Upper lobe of right lung (tissue), 1 donor: ENCODE measurements around the gene MLLT3. TPM values are rescaled to one million over a fixed set of nuclear protein-coding genes. Genes with fewer than 3 reads are reported as not detected.

Experiments used
- ATAC-seq: fragments of 200-7000 bp; cut with Tn5 transposase; one replicate; pipeline ENCODE4 v1.9.1; 2020; ENCODE audit warnings: mild to moderate bottlenecking, moderate library complexity
- DNase-seq: peaks from one replicate; pipeline ENCODE4 v3.0.0-alpha.2; 2020
- H3K27ac ChIP-seq: fragments of 200-600 bp; one replicate; pipeline ENCODE4 v1.8.0; 2022
- H3K27me3 ChIP-seq: fragments of 200-600 bp; one replicate; pipeline ENCODE4 v1.8.0; 2022; ENCODE audit warnings: mild to moderate bottlenecking
- H3K36me3 ChIP-seq: fragments of 200-600 bp; one replicate; pipeline ENCODE4 v1.8.0; 2022
- H3K4me1 ChIP-seq: fragments of 200-600 bp; one replicate; pipeline ENCODE4 v1.8.0; 2022
- H3K4me3 ChIP-seq: fragments of 200-600 bp; one replicate; pipeline ENCODE4 v1.8.0; 2022; ENCODE audit warnings: mild to moderate bottlenecking
- H3K9me3 ChIP-seq: fragments of 200-600 bp; one replicate; pipeline ENCODE4 v1.8.0; 2022
- intact Hi-C: fragments of 100-400 bp; cut with DNase I; formaldehyde crosslinking; loops from one replicate; pipeline ENCODE4 v1.11.0; 2022
- total RNA-seq: library from RNA; stranded (reverse); fragmentation: NEBNext Ultra II Directional; extraction: Animal tissue kit (Norgen Biotek cat#: 25700); gene quantifications from one replicate; pipeline ENCODE4 v1.2.1, GENCODE V29; 2021
- TF ChIP-seq, protein P1 (sequence below): fragments of 200-600 bp; IDR thresholded peaks from one replicate; pipeline ENCODE4 v1.8.0; 2022; ENCODE audit warnings: antibody characterized with exemption
- donor health status: DM: no; HTN: yes; CAD: no; lungs with severe emphysema.

Gene MLLT3
- total RNA-seq, 1 donor from 2014 or later, result 15.4 TPM

DNA sequence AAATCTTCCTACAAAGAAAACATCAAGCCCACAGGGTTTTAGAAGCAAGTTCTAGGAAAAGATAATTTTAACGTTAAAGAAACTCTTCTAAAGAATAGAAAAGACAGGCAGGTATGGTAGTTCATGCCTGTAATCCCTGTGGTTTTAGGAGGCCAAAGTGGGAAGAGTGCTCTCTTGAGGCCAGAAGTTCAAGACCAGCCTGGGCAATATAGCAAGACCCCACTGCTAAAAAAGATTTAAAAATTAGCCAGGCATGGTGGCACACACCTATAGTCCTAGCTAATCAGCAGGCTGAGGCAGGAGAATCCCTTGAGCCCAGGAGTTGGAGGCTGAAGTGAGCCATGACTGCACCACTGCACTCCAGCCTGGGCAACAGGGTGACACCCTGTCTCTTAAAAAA lies 193.3 kb downstream of the MLLT3 start:
- intact Hi-C loops, result no loop called here
- H3K9me3 ChIP-seq, result no peaks in the 10 kb centered on the region
- H3K27ac ChIP-seq, result no peak overlapping the region
- DNase-seq (no peak), ATAC-seq (no peak)
- no peak overlapping the region for H3K4me3 ChIP-seq
- TF ChIP-seq, protein P1, sequence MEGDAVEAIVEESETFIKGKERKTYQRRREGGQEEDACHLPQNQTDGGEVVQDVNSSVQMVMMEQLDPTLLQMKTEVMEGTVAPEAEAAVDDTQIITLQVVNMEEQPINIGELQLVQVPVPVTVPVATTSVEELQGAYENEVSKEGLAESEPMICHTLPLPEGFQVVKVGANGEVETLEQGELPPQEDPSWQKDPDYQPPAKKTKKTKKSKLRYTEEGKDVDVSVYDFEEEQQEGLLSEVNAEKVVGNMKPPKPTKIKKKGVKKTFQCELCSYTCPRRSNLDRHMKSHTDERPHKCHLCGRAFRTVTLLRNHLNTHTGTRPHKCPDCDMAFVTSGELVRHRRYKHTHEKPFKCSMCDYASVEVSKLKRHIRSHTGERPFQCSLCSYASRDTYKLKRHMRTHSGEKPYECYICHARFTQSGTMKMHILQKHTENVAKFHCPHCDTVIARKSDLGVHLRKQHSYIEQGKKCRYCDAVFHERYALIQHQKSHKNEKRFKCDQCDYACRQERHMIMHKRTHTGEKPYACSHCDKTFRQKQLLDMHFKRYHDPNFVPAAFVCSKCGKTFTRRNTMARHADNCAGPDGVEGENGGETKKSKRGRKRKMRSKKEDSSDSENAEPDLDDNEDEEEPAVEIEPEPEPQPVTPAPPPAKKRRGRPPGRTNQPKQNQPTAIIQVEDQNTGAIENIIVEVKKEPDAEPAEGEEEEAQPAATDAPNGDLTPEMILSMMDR, result no peak
- no peaks in the 10 kb centered on the region for H3K27me3 ChIP-seq
- H3K4me1 ChIP-seq, result no peaks in the 10 kb centered on the region
- no peaks in the 10 kb centered on the region for H3K36me3 ChIP-seq

- Histone ChIP-seq H3K36me3 (no peaks in the 10 kb centered on the region), H3K4me3 (no peak overlapping the region), H3K27ac (no peak overlapping the region), H3K4me1 (no peaks in the 10 kb centered on the region), H3K27me3 (no peaks in the 10 kb centered on the region), H3K9me3 (no peaks in the 10 kb centered on the region)
- intact Hi-C loops, result no loop called here
- ATAC-seq (no peak), DNase-seq (no peak)
- TF ChIP-seq, protein P1, result no peak
Observed at GRCh38 chr9:20427359-20427758, 194.9 kb downstream of the MLLT3 start.

DNA sequence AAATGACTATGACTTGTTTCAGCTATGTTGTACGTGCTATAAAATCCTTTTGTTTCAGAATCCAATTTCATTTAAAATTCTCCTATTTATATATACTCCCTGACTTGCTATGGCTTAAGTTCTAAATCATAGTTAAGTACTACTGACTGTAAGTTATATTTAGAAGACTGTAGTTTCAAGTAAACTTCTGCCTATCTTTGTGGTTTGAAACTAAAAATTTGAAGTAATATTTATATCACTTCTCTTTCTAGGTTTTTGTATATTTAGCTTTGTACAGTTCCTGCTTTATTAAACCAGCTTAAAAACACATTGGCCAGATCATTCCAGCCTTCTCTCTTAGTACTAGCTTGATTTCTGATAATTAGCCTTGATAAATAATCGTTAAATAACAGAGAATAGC lies 196.3 kb downstream of the MLLT3 start:
- no peaks in the 10 kb centered on the region for H3K36me3 ChIP-seq
- no peaks in the 10 kb centered on the region for H3K4me1 ChIP-seq
- ATAC-seq, result no peak
- no peak overlapping the region for H3K27ac ChIP-seq
- DNase-seq, result no peak
- TF ChIP-seq, protein P1, result no peak
- intact Hi-C loops, result no loop called here
- H3K9me3 ChIP-seq, result no peaks in the 10 kb centered on the region
- H3K4me3 ChIP-seq, result no peak overlapping the region
- no peaks in the 10 kb centered on the region for H3K27me3 ChIP-seq

- DNase-seq (no peak), ATAC-seq (no peak)
- Histone ChIP-seq H3K27me3 (no peaks in the 10 kb centered on the region), H3K4me1 (no peaks in the 10 kb centered on the region), H3K27ac (no peak overlapping the region), H3K9me3 (no peaks in the 10 kb centered on the region), H3K36me3 (no peaks in the 10 kb centered on the region), H3K4me3 (no peak overlapping the region)
- TF ChIP-seq, protein P1, result no peak
- intact Hi-C loops, result no loop called here
Observed at GRCh38 chr9:20419533-20419932, 202.8 kb downstream of the MLLT3 start.

- Histone ChIP-seq H3K4me3 (no peak overlapping the region), H3K9me3 (no peaks in the 10 kb centered on the region), H3K27ac (no peak overlapping the region), H3K4me1 (no peaks in the 10 kb centered on the region), H3K27me3 (no peaks in the 10 kb centered on the region), H3K36me3 (no peaks in the 10 kb centered on the region)
- ATAC-seq (no peak), DNase-seq (no peak)
- intact Hi-C loops, result no loop called here
- TF ChIP-seq, protein P1, result no peak
Observed at GRCh38 chr9:20418485-20418884, 203.8 kb downstream of the MLLT3 start.

- Histone ChIP-seq H3K27me3 (no peaks in the 10 kb centered on the region), H3K36me3 (no peaks in the 10 kb centered on the region), H3K27ac (no peak overlapping the region), H3K4me1 (no peaks in the 10 kb centered on the region), H3K4me3 (no peak overlapping the region), H3K9me3 (no peaks in the 10 kb centered on the region)
- TF ChIP-seq, protein P1, result no peak
- intact Hi-C loops, result no loop called here
- ATAC-seq, result no peak
- DNase-seq, result no peak
Observed at GRCh38 chr9:20417373-20418080, 204.8 kb downstream of the MLLT3 start.
